Dermis blood vessel endothelial cell (primary cell): ENCODE measurements around the gene CUL4A. TPM values are rescaled to one million over a fixed set of nuclear protein-coding genes. Genes with fewer than 3 reads are reported as not detected.

Source experiments
- DNase-seq: peaks from one replicate; pipeline ENCODE4 v3.0.0; 2010
- total RNA-seq: library from RNA; depleted of rRNA; stranded (reverse); fragments of >200 nt; gene quantifications from 2 replicates; pipeline ENCODE4 v1.2.3, GENCODE V29; 2014

Gene CUL4A
- total RNA-seq, 1 donor from 2014 or later: 148 TPM

GRCh38 chr13:113208421-113209335 is 735 bp upstream of the CUL4A start, which contains the start of gene PCID2:
Gene PCID2, minus strand, starts transcription at chr13:113208669. Its CDS starts 35 bp downstream, at chr13:113208634.
- peak; percentile 93 for DNase-seq

- peak; percentile 62 for DNase-seq
These were observed 477 bp downstream of the CUL4A start for GRCh38 chr13:113209759-113210421.

GRCh38 chr13:113210833-113211232 is 1.4 kb downstream of the CUL4A start:
- DNase-seq: no peak

- DNase-seq: no peak
These were observed 2.4 kb downstream of the CUL4A start for GRCh38 chr13:113211774-113212173.

GRCh38 chr13:113216254-113217048 is 7.0 kb downstream of the CUL4A start:
- peak; percentile 51 for DNase-seq

GRCh38 chr13:113218586-113218985 is 9.2 kb downstream of the CUL4A start:
- DNase-seq: no peak

GRCh38 chr13:113219256-113219940 is 10.0 kb downstream of the CUL4A start:
- no peak for DNase-seq

- DNase-seq: no peak
These were observed 10.8 kb downstream of the CUL4A start for GRCh38 chr13:113220141-113220598.

- peak; percentile 49 for DNase-seq
These were observed 11.5 kb downstream of the CUL4A start for GRCh38 chr13:113220877-113221276.

- DNase-seq: no peak
These were observed 13.7 kb downstream of the CUL4A start for GRCh38 chr13:113223070-113223469.

- peak; percentile 24 for DNase-seq
These were observed 15.1 kb downstream of the CUL4A start for GRCh38 chr13:113224486-113224885.

GRCh38 chr13:113225515-113225914 is 16.1 kb downstream of the CUL4A start:
- no peak for DNase-seq

- no peak for DNase-seq
These were observed 17.5 kb downstream of the CUL4A start for GRCh38 chr13:113226873-113227450.

GRCh38 chr13:113229161-113229560 is 19.7 kb downstream of the CUL4A start:
- DNase-seq: no peak

GRCh38 chr13:113229791-113230190 is 20.4 kb downstream of the CUL4A start:
- no peak for DNase-seq

- DNase-seq: no peak
These were observed 22.1 kb downstream of the CUL4A start for GRCh38 chr13:113231306-113232207.

GRCh38 chr13:113232208-113233003 is 23.0 kb downstream of the CUL4A start:
- no peak for DNase-seq

- no peak for DNase-seq
These were observed 23.7 kb downstream of the CUL4A start for GRCh38 chr13:113233101-113233500.

GRCh38 chr13:113238536-113238935 is 29.1 kb downstream of the CUL4A start:
- no peak for DNase-seq

- no peak for DNase-seq
These were observed 29.9 kb downstream of the CUL4A start for GRCh38 chr13:113239357-113239756.
